ENCODE results near the gene LYPD3.
A peak's percentile ranks its signal among the peaks of the same experiment; 100 is the strongest.
"Not testable (repeated sequence)": the region's sequence is repeated elsewhere in the genome, so short reads cannot be mapped to it uniquely, and the experiment has no call there.

LYPD3 gene

DNA sequence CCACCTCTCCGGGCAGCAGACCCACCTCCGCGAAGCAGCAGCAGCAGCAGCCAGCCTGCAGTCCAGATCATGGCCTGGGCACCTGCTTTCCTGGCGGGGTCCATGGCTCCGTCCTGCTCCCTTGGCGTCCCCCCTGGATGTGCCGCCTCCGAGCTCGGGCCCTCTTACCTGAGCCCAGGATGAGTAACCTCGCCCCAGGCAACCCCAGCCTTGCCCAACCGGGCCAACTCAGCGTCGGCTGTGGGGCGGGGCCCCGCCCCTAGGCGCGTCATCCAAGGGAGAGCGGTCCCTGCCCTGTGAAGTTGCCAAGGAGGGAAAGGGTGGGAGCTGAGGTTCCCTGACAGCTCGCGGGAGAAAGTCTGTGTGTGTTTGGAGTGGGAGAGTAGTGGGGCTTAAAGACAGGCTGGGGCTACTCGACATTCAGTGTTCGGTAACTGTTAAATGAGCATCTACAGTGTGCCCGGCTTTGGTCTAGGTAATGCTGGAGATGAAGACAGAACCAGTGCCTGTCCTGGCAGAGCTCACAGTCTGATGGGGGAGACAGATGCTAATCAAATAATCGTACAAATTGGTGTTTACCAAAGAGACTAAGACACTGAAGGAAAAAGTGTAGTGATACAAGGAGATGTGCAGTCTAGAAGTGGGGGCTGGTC is at the start of gene LYPD3:
TSS of gene LYPD3 (minus strand) at position 141 of the 653 bp plus-strand sequence. CDS start at position 104, 37 bp downstream.
- no peak for DNase-seq

DNA sequence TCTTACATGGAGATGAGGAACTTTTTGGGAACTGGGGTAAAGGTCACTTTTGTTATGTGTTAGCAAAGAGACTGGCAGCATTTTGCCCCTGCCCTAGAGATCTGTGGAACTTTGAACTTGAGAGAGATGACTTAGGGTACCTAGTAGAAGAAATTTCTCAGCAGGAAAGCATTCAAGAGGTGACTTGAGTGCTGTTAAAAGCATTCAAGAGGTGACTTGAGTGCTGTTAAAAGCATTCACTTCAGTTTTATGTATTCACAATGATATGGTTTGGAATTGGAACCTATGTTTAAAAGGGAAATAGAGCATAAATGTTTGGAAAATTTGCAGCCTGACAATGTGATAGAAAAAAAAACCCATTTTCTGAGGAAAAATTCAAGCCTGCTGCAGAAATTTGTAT is 47.0 kb upstream of the LYPD3 start:
- DNase-seq: not testable (repeated sequence)

DNA sequence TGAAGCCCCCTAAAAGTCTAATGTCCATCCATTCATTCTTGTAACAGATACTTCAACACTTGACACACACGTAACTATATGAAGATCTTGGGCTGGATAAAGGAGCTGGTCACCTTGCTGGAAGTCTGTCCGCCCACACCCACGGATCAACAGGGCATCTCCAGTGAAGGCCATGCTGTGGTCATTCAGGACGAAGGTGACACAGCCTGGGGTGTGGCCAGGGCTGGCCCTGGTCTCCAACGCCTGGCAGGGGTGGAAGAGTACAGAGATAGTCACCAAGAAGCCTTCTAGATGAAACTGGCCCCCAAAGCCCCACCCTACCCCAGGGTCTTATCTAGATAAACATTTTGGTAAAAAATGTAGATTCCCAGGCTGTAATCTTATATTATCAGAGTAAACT is 45.9 kb upstream of the LYPD3 start:
- no peak for DNase-seq

DNA sequence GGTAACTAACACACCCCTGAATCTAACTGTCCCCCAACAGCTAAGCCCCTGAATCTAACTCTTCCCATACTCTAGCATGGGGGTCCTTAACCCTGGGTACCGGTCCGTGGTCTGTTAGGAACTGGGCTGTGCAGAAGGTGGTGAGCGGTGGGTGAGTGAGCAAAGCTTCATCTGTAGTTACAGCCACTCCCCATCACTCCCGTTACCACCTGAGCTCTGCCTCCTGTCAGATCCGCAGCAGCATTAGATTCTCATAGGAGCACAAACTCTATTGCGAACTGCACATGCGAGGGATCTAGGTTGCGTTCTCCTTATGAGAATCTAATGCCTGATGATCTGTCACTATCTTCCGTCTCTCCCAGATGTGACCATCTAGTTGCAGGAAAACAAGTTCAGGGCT is 45.3 kb upstream of the LYPD3 start:
- no peak for DNase-seq

DNA sequence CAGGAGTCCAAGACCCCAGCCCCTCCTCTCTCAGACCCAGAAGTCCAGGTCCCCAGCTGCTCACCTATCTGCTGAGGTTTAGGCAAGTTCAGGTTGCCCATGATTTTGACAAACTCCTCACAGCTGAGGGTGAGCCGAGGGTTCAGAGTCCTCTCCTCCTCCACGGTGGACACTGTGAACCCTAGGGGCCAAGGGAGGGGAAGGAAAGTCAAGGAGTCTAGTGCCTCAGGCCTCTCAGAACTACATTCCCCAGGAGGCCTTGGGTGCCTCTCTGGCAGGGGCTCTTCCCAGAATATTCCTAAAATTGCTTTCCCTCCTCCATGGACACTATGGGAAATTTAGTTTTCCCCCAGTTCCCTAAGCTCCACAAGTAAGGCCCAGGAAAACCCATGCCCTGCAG is 42.5 kb upstream of the LYPD3 start:
- no peak for DNase-seq

DNA sequence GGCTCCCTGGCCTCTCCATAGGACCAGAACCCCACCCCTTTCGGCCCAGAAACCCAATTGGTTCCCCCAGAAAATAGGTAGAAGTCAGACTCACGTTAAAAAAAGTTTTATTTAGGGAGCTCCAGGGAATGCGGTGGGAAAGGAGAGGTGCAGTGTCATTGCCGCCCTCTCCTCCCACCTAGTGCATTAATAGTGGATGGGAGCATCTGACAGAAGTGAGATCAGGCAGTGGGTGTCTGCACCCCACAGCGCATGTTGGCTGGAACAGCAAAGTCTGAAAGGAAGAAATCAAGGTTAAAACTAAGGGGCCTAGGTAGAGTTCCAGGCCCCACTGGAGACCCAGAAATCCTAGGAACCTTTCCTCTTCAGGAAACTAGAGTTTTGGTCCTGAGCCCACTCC is 41.2 kb upstream of the LYPD3 start:
- DNase-seq: no peak

DNA sequence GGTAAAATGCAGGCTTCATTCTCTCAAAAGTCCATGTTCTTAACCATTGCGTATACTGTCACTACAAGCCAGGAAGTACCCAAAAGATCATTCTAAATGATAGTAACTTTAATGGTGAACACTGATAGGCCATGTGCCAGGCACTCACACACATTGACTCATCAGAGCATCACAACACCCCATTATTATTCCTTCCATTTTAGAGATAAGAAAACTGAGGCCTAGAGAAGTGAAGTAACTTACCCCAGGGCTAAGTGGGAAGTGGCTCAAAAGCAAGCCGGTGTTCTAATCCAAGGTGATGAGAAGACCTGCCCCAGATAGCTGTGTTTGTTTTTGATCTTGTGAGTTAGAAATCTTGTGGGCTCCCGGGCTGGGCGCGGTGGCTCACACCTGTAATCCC is 40.5 kb upstream of the LYPD3 start:
- no peak for DNase-seq

DNA sequence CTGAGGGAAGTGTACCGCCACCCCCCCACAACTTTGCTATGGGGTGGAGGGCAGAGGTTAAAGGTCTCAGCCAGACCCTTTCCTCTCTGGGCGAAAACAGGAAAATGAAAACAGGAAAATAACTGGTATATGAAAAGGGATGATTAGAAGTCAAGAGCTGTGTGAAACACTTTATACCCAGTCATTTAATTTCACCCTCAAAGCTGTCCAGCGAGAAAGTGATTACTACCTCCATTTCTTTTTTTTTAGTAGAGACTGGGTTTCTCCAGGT is 39.7 kb upstream of the LYPD3 start:
- DNase-seq: no peak

DNA sequence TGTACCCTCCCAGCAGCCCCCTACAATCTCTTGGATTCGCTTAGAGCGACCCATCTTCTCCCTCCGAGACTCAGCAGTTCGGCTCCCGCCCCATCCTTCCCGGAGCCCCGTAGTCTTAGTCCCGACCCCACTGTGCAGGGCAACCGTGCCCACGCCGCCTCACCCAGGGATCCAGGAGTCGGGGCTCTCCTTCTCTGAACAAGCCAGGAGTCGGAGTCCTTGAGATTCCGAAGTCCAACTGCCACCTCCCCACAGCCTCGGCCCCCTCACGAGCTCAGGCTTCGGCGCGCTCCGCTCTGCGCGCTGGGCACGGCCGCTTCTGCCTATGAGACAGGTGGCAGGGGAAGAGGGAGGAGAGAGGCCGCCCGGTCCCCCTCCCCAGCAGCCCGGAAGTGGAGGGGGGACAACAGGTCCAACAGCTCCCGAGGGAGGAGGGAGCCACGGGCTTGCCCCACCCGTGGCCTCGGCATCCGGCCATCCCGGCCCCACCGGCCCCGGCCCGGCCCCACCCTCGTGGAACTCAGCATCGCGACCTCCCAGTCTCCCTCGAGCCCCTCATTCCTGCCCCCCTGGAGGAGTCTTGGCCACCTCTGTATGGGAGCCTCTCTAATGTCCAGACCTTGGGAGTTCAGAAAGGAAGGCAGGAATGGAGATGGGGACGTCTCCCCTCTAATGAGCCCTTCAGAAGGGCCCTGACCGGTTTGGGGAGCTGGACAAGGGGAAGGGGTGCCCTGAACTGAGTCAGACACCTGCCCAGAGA is 39.2 kb upstream of the LYPD3 start, which contains the start of gene PHLDB3:
TSS of gene PHLDB3 (minus strand) at position 321 of the 760 bp plus-strand sequence. CDS start 628 bp downstream, outside the sequence.
- no peak for DNase-seq

DNA sequence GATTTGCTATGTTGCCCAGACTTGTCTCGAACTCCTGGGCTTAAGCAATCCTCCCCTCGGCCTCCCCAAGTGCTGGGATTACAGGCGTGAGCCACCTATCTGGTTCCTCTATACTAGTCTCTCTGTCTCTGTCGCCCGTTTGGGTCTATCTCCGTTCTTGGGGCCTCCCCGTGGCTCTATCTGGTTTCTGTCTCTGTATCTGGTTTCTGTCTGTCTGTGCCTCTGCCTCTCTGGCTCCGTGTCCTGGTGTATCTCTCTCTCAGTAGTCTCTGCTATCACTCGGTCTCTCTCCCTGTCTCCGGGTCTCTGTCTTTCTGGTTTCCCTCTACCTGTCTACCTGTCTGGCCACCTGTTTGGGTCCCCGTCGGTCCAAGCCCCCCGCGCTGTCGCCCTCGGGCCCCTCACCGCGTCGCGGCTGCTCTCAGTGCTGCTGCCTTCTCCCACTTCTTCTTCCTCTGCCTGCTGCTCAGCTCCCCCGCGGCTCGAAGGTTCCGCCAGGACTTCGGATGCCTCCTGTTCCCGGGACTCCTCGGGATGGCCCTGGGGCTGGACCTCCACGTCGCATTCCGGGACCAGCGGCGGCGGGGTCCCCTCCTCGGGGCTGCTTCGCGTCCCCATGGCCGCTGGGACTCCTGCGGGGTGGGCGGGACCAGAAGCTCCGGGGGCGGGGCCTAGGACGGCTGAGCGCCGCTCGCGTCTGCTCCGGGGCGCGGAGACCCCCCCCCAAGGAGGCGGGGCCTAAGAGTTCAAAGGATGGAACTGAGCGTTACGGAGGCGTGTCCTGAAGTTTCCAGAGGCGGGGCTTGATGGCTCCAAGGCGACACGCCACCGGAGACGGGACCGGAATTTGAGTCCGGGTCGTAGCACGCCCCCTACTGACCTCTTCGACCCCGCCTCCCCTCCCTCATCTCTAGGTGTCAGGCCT is 38.4 kb upstream of the LYPD3 start:
- DNase-seq: peak; percentile 32

DNA sequence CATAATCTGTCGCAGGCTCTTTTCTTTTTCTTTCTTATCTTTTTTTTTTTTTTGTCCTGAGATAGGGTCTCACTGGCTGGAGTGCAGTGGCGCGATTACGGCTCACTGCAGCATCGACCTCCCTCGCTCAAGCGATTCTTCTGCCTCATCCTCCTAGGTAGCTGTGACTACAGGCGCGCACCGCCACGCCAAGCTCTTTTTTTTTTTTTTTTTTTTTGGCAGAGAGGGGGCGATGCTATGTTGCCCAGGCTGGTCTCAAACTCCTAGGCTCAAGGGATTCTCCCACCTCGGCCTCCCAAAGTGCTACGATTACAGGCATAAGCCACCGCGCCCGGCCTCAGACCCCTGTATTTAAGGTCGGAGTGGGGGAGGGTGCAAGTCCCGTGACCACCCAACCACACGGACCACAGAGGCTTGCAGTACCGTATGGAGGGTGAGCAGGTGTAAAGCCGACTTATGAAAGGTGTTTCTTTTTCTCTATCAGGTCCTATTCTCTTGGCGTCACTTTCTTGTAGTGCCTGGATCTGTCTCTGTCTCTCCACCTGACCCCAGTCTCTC is 37.1 kb upstream of the LYPD3 start:
- no peak for DNase-seq

DNA sequence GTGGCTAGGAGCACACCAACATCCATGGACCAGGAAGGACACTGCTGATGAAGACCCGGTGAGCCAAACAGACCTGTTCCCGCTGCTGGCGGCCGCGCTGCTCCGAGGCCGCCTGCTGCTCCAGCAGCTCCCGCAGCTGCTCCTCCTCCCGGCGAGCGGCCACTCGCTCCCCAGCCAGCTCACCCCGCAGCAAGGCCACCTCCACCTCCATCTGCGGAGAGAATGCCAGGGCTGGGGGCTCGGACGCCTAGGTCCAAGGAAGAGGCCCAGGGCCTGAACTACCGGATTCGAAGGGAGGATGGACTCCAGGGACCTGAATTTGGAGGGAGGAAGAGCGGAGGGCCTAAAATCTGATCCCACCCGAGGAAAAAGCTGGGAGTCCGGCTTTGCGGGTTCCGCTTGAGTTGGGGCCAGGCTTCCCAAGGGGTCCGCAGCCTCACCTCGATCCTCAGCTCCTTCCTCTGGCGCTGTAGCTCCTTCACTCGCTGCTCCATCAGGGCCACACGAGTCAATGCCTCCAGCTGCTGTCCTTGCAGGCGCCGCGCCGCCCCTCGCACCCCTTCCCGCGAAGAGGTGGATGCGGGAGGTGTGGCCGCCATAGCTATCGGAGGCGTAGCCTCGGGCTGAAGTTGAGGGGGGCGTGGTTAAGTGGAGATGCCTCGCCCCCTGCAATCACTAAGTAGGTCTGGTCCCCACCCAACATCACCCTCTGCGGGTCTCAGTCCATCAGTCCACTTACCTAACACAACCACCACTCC is 36.4 kb upstream of the LYPD3 start:
- no peak for DNase-seq

DNA sequence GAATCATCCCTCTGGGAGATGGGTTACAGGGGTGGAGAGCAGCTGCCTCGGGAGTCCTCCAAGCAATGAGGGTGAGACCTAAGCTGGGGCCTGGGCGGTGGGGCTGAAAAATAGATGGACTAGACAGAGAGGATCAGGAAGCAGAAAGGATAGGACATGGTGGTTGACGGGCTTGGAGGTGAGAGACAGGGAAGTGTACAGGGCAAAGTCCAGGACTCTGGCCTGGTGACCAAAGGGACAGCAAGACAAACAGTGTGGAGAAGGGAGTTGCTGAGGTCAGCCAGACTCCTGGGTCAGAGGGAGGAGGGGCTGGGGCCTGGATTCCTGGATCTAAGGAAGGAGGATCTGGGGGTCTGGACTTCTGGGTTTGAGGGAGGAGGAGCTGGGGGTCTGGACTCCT is 33.6 kb upstream of the LYPD3 start:
- no peak for DNase-seq

DNA sequence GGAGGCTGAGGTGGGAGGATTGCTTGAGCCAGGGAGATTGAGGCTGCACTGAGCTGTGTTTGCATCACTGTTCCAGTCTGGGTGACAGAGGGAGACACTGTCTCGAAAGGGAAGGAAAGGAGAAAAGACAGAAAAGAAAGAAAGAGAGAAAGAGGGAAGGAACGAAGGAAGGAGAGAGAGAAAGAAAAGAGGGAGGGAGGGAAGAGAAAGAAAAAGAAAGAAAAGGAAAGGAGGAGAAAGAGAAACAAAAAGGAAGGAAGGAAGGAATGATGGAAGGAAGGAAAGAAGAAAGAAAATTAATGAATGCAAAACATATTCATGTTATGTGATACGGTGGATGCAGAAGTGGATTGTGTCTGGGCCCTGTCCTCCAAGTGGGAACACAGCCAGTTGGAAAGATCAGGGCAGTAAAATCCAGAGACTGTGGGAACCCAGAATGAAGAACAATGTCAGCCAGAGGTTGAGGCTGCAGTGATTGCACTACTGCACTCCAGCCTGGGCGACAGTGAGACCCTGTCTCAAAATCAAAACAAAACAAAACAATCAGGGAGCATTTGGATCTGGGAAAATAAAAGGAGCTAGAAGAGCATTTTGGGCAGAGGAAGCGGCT is 32.9 kb upstream of the LYPD3 start:
- DNase-seq: no peak

DNA sequence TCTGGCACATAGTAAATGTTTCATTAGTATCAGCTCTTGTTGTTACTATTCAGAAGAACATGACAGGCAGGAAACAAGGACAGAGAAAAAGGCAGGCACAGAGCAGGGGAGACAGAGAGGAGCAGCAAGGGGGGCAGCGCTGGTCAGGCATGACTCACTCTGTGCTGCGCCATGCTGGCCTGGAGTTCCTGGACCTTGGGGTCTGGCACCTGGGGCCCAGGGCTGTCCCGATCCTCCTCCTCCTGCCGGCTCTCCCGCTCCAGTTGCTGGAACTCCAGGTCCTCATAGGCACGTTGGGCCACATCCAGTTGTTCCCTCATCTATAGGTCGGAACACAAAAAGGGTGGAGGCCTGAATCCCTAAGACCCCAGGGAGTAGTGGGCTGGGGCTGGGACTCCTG is 31.6 kb upstream of the LYPD3 start:
- no peak for DNase-seq

DNA sequence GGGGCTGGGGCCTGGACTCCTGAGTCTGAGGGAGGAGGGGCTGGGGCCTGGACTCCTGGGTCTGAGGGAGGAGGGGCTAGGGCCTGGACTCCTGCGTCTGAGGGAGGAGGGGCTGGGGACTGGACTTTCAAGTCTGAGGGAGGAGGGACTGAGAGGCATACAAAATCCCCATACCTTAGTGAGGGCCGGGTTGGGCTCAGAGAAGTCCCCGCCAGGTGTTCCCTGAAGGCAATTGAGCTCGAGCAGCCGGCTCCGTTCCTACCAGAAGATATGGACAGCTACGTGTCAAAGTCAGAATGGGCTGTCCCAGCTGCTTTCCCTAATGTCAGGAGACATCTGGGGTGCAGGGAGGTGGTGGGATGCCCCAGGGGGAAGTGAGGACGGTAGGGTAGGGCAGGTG is 29.7 kb upstream of the LYPD3 start:
- no peak for DNase-seq

DNA sequence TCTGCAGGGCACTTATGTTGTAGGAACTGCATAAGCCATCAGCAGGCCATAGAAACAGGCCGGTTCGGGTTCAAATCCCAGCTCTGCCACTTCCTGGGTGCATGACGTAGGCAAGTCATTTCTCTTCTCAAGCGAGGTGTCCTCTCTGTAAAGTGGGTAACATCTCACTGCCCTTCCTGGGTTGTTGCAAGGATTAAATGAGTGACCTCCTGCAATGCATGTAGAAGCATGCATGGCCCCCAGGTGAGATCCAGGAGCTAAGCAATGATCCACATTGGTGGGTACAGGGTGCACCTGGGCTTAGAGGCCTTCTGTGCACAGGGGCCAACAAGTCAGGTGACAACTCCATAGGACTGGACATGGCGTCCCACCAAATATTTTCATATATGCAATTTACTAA is 25.4 kb upstream of the LYPD3 start:
- DNase-seq: no peak

DNA sequence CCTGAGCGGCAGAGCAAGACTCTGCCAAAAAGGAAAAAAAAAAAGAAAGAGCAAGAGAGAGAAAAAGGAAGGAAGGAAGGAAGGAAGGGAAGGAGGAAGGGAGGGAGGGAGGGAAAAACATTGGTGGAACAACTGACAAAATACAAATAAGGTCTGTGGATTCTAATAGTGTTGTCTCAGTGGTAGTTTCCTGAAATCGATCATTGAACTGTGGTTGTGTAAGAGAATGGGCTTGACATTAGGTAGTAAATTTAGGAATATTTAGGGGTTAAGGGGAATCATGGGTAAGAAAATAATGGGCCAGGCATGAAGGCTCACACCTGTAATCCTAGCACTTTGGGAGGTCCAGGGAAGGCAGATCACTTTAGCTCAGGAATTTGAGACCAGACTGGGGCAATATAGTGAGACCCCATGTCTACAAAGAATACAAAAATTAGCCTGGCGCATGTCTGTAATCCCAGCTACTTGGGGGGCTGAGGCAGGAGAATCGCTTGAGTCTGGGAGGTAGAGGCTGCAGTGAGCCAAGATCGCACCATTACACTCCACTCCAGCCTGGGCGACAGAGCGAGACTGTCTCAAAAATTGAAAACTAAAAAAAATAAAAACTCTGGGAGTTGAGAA is 24.7 kb upstream of the LYPD3 start:
- DNase-seq: no peak

DNA sequence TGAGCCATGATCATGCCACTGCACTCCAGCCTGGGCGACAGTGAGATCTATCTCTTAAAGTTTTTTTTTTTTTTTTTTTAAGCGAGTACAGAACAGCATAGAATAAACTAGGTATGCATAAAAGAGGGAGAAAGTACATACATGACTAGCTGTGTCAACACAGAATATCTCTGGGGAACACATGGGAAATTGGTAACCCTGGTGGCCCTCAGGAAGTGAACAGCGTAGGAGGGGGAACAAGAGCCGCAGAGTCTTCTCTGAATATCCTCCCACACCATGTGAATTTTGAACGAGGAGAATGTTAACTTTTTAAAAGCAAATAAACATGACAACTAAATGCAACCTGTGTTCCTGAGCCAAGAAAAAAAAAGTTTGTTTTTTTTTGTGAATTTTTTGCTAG is 23.9 kb upstream of the LYPD3 start:
- no peak for DNase-seq

DNA sequence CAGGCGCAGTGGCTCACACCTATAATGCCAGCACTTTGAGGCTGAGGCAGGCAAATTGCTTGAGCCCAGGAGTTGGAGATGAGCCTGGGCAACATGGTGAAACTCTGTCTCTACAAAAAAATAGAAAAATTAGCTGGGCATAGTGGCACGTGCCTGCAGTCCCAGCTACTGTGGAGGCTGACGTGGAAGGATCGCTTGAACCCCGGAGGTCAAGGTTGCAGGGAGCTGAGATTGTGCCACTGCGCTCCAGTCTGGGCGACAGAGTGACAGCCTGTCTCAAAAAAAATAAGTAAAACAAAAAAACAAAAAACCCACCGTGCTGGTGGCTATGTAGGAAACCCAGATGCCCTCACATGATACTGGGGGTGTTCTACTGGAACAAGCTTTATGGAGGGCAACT is 22.8 kb upstream of the LYPD3 start:
- DNase-seq: no peak

DNA sequence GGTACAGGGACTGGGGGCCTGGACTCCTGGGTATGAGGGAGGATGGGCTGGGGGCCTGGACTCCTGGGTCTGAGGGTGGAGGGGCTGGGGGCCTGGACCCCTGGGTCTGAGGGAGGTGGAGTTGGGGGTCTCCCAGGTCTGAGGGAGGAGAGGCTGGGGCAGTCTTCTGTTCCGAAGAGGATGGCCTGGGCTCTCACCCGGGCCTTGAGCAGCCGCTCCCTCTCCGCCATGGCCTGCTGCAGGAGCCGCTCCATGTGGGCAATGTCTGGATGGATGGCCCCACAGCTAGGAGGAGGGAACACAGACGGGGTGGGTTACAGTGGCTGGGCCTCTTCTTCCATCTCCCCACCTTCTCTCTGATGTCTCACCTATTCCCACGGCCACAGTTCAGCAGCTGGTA is 21.0 kb upstream of the LYPD3 start:
- no peak for DNase-seq

DNA sequence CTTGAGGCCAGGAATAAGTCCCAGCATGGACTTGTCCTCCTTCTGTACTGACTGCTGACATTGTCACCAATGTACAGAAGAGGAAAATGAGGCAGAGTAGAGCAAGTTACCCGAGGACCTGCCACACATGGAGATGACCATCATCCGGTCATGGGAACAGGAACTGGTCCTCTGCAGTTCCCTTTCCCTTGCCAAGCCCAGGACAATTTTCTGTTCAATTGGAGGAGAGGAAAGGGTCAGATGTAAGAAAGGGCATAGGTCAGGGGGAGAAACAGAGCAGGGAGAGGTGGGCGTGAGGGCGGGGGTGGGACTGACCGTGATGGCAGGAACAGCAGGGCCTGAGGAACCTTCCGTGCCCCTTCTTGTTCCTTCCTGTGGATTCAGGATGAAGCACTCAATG is 20.5 kb upstream of the LYPD3 start:
- DNase-seq: no peak
